HEK293T (cell line): ENCODE data around the gene VWA3B.

Experiments used
- CTCF ChIA-PET: fragments of 350-600 bp; formaldehyde crosslinking; extraction: SDS; loops from one replicate; lab custom pipeline; 2021; ENCODE audit warnings: antibody characterized with exemption, inconsistent platforms; lab: Yijun Ruan, JAX
- POLR2A ChIA-PET: fragments of 350-600 bp; formaldehyde crosslinking; extraction: SDS; loops from one replicate; lab custom pipeline; 2020; ENCODE audit warnings: antibody characterized with exemption, inconsistent platforms; lab: Yijun Ruan, JAX
- DNase-seq: peaks from one replicate; pipeline ENCODE4 v3.0.0; 2012; ENCODE audit warnings: mixed read lengths; ENCODE audit errors: extremely low spot score
- ARNT ChIP-seq: fragments of 450-650 bp; IDR thresholded peaks from 2 replicates; pipeline ENCODE4 v1.6.1; 2017; ENCODE audit warnings: mild to moderate bottlenecking
- BHLHE40 ChIP-seq: fragments of 450-650 bp; IDR thresholded peaks from 2 replicates; pipeline ENCODE4 v1.6.1; 2016; ENCODE audit warnings: mild to moderate bottlenecking, moderate library complexity, borderline replicate concordance
- CTBP1 ChIP-seq: fragments of 450-650 bp; IDR thresholded peaks from 2 replicates; pipeline ENCODE4 v1.6.1; 2016; ENCODE audit warnings: borderline replicate concordance
- ELF4 ChIP-seq: fragments of 450-650 bp; IDR thresholded peaks from 2 replicates; pipeline ENCODE4 v1.6.1; 2017; ENCODE audit warnings: antibody characterized with exemption
- FOXA1 ChIP-seq: fragments of 450-650 bp; IDR thresholded peaks from 2 replicates; pipeline ENCODE4 v1.6.1; 2016; ENCODE audit warnings: mild to moderate bottlenecking
- FOXK2 ChIP-seq: fragments of 450-650 bp; IDR thresholded peaks from 2 replicates; pipeline ENCODE4 v1.6.1; 2016; ENCODE audit warnings: mild to moderate bottlenecking
- FOXM1 ChIP-seq: fragments of 450-650 bp; IDR thresholded peaks from 2 replicates; pipeline ENCODE4 v1.6.1; 2017; ENCODE audit warnings: mild to moderate bottlenecking, borderline replicate concordance
- HDGF ChIP-seq: fragments of 450-650 bp; IDR thresholded peaks from 2 replicates; pipeline ENCODE4 v1.6.1; 2017; ENCODE audit warnings: antibody characterized with exemption, borderline replicate concordance
- L3MBTL2 ChIP-seq: fragments of 450-650 bp; conservative IDR thresholded peaks from 2 replicates; pipeline ENCODE4 v1.6.1; 2016; ENCODE audit warnings: mild to moderate bottlenecking
- LEF1 ChIP-seq: fragments of 450-650 bp; IDR thresholded peaks from 2 replicates; pipeline ENCODE4 v1.6.1; 2017; ENCODE audit warnings: mild to moderate bottlenecking, borderline replicate concordance
- NFRKB ChIP-seq: fragments of 450-650 bp; IDR thresholded peaks from 2 replicates; pipeline ENCODE4 v1.6.1; 2016; ENCODE audit warnings: mild to moderate bottlenecking, moderate library complexity
- SP1 ChIP-seq: fragments of 450-650 bp; IDR thresholded peaks from 2 replicates; pipeline ENCODE4 v1.6.1; 2017
- SUZ12 ChIP-seq: fragments of 450-650 bp; IDR thresholded peaks from 2 replicates; pipeline ENCODE4 v1.6.1; 2016; ENCODE audit warnings: mild to moderate bottlenecking
- TARDBP ChIP-seq: fragments of 450-650 bp; IDR thresholded peaks from 2 replicates; pipeline ENCODE4 v1.6.1; 2016
- ZNF384 ChIP-seq: fragments of 450-650 bp; IDR thresholded peaks from 2 replicates; pipeline ENCODE4 v1.6.1; 2016
- TF ChIP-seq, protein P1 (sequence below): fragments of 450-650 bp; IDR thresholded peaks from 2 replicates; pipeline ENCODE4 v1.6.1; 2016

Gene VWA3B

DNA sequence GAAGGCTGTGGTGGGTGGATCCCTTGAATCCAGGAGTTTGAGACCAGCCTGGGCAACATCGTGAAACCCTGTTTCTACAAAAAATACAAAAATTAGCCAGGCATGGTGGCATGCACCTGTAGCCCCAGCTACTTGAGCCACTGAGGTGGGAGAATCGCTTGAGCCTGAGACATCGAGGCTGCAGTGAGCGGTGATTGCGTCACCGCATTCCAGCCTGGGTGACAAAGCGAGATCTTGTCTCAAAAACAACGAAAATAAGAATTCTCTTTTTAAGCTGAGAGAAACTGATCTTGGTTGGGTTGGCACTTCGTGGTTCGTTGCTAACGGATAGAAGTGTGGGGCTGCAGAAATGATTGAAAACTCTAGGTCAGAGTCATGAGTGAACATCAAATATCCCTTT is 150.0 kb downstream of the VWA3B start:
- ChIA-PET CTCF (no interaction called here), POLR2A (no interaction called here)
- no peak for DNase-seq
- TF ChIP-seq L3MBTL2 (no peak), FOXM1 (no peak), TARDBP (no peak), FOXK2 (no peak), SP1 (no peak), HDGF (no peak), CTBP1 (no peak), ELF4 (no peak), BHLHE40 (no peak), FOXA1 (no peak), NFRKB (no peak), SUZ12 (no peak), LEF1 (no peak), ARNT (no peak), ZNF384 (no peak)
- TF ChIP-seq, protein P1, sequence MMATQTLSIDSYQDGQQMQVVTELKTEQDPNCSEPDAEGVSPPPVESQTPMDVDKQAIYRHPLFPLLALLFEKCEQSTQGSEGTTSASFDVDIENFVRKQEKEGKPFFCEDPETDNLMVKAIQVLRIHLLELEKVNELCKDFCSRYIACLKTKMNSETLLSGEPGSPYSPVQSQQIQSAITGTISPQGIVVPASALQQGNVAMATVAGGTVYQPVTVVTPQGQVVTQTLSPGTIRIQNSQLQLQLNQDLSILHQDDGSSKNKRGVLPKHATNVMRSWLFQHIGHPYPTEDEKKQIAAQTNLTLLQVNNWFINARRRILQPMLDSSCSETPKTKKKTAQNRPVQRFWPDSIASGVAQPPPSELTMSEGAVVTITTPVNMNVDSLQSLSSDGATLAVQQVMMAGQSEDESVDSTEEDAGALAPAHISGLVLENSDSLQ, result no peak

DNA sequence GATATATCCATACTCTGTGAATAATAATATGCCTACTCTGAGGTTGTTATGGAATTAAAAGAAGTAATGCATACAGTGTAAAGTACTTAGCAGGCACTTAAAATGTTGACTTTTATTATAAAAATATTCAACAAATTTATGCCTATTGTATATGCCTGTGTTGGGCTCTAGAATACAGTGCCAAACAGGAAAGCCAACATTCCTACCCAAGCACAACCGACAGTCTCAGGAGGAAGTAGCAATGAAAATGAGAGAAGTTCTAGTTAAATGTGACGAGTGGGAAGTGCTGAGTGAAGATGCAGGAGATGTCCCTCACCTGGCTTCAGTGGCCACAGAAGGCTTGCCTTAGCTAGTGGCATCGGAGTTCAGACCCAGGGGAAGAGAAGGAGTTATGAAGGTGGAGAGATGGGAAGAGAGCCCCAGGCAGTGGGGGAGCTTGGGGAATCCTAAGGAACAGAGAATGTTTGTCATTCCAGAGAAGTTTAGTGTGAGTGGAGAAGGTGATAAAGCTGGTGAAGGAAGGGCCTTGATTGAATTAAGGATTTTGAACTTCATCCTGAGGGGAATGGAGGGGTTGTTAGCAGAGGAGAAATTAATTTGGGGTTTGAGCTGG is 153.9 kb downstream of the VWA3B start:
- TF ChIP-seq ARNT, result no peak
- TF ChIP-seq NFRKB, result no peak
- TF ChIP-seq FOXK2, result no peak
- POLR2A ChIA-PET, result no interaction called here
- DNase-seq, result no peak
- CTCF ChIA-PET, result interaction anchor here (0.8 kb wide), 1 partner anchor 29 kb away, joined by 3 read pairs; no protein-coding TSS in a partner anchor

DNA sequence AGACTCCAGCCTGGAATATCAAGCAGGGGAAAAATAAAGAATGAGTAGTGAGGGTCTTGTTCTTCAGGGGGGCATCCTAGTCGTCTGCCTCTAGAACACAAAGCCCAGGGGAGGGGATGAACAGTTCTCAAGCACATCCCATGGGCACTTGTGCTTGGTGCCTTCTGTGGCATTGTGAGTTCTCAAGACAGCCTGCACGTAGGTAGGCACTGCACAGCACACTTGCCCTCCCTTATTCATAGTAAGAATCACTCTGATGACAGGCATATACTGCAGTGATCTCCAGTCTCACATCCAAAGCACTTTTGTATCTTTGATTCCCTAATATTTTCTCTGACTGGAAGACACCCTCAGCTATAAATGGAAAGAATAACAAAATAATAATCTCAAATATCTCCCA is 154.6 kb downstream of the VWA3B start:
- TF ChIP-seq FOXK2, result no peak
- no peak for TF ChIP-seq HDGF
- TF ChIP-seq, protein P1, result no peak
- no peak for TF ChIP-seq L3MBTL2
- TF ChIP-seq ARNT, result no peak
- CTCF ChIA-PET, result interaction anchor here (0.8 kb wide), 1 partner anchor 28 kb away, joined by 3 read pairs; no protein-coding TSS in a partner anchor
- POLR2A ChIA-PET, result no interaction called here
- no peak for DNase-seq

DNA sequence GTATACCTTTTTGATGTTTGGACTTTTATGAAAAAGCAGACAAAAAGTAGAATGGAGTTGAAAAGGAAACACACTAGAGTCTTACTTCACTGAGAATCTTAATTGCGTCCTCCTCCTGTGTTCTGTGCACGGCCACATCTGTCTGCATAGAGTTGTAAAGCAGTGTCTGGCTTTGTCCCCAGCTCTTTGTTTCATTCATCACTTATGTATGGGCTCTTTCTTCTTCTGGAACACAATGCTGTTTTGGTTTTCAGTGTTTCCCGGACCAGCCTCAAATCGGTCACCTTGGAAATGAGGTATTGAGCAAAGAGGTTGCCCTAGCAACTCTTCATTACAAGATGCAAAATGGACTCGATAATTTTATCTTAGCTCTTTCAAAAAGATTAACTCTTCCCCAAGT is 155.0 kb downstream of the VWA3B start:
- DNase-seq, result no peak
- ChIA-PET POLR2A (no interaction called here), CTCF (no interaction called here)
- TF ChIP-seq BHLHE40, result no peak
- no peak for TF ChIP-seq NFRKB

DNA sequence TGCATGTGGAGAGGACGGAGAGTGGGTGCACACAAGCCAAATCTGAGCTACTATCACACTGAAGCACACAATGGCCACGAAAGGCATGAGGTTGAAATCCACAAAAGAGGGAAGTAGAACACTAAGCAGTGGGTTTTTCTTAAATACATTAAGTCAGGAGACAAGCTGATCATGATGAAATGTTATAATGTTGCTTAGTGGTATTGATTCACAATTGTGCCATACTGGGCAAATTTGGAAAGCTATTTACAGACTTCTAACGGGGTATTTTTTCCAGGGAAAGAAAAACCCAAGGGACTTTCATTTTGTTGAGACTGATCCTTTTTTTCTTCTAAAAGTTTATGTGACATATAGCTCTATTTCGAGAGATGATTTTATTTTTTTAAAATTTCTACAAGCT is 158.5 kb downstream of the VWA3B start:
- DNase-seq, result no peak
- TF ChIP-seq SP1 (no peak), ZNF384 (no peak), LEF1 (no peak), HDGF (no peak), NFRKB (no peak), ELF4 (no peak)
- ChIA-PET CTCF (interaction anchor here (0.6 kb wide), 1 partner anchor 1299 kb away, joined by 3 read pairs; no protein-coding TSS in a partner anchor), POLR2A (no interaction called here)

DNA sequence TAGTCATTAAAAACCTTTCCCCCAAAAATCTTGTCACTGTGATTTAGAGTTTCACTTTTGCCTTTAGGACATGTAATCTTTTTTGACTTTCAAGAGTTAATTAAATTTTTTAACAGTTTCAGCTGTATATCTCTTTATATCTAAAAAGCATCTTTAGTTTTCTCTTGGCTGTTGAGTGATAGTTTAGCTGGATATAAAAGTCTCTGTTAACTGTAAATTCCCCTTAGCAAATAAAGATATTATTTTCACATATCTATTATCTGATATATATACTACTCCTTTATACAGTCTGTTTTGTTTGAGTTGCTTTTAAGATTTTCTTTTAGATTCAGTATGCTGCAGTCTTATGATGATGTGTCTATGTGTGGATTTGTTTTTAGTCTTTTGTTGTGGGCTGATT is 160.4 kb downstream of the VWA3B start:
- ChIA-PET CTCF (interaction anchor here (0.6 kb wide), 1 partner anchor 21 kb away, joined by 3 read pairs; no protein-coding TSS in a partner anchor), POLR2A (no interaction called here)
- TF ChIP-seq CTBP1 (no peak), FOXA1 (no peak), L3MBTL2 (no peak), ELF4 (no peak), LEF1 (no peak), SUZ12 (no peak), FOXM1 (no peak), NFRKB (no peak), FOXK2 (no peak), ARNT (no peak), ZNF384 (no peak), BHLHE40 (no peak), TARDBP (no peak)
- TF ChIP-seq, protein P1, result no peak
- DNase-seq, result no peak

DNA sequence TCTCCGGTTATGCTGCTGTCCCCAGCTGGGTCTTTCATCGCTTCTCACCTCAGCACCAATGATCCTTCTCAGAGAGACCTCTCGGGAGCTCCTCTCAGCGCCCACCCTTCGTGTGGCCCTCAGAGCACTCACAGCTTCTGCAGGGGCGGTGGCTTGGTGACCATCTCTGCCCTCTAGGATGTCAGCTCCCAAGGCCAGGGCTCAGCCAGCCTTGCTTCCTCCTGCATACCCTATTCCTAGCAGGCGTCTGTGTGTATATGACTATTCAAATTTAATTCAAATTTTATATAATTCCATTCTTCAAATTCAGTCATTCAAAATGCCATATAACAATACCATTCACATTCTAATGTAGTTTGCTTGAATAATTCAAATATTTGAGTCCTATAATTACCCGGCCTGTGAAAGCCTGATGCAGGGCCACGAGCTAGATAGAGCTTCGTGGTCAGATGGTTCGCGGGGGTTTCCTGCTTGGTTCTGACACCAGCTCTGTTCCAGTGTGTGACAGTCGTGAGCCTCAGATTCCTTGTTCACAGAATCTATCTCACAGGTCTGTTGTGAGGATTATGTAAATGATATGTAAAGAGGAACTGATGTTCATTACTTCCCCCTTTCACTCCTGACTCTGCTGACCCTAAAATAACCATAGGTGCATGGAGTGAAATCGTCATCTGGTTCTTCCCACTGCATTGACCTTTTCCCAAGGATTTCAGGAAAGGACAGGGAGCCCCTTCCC is 165.2 kb downstream of the VWA3B start:
- ChIA-PET CTCF (no interaction called here), POLR2A (no interaction called here)
- DNase-seq, result no peak
- TF ChIP-seq LEF1, result no peak
- TF ChIP-seq BHLHE40, result no peak
